GM23338 (cell line): Measurements from ENCODE around the gene FAM111A.

Source experiments
- ETS1 ChIP-seq: IDR thresholded peaks from 2 replicates; pipeline ENCODE4 v1.6.1; 2016; ENCODE audit warnings: antibody characterized with exemption
- EZH2 ChIP-seq: fragments of 200-600 bp; sonication (generic); IDR thresholded peaks from one replicate; pipeline ENCODE4 v1.8.0; 2017; ENCODE audit warnings: antibody characterized with exemption, mild to moderate bottlenecking, low read depth; ENCODE audit not compliant: unreplicated experiment
- POLR2AphosphoS5 ChIP-seq: IDR thresholded peaks from 2 replicates; pipeline ENCODE4 v1.6.1; 2016; ENCODE audit warnings: antibody characterized with exemption, low read depth
- REST ChIP-seq: IDR thresholded peaks from one replicate; pipeline ENCODE4 v1.6.1; 2018; ENCODE audit warnings: antibody characterized with exemption; ENCODE audit not compliant: unreplicated experiment
- ZNF114 ChIP-seq: fragments of 250-450 bp; sonication (Bioruptor Pico); IDR thresholded peaks from 2 replicates; pipeline ENCODE4 v1.5.0; 2020; ENCODE audit warnings: mild to moderate bottlenecking, moderate library complexity
- TF ChIP-seq, protein P1 (sequence below), 2 experiments: fragments of 200-600 bp in 1 of 2; sonication (generic) in 1 of 2; conservative IDR thresholded peaks; 2 replicates each; pipeline versions ENCODE4 v1.5.1 to v1.6.1; 2016 to 2017; ENCODE audit warnings: antibody characterized with exemption in 2 of 2, low read depth in 2 of 2, mild to moderate bottlenecking in 2 of 2, moderate library complexity in 1 of 2

- TF ChIP-seq, protein P1, sequence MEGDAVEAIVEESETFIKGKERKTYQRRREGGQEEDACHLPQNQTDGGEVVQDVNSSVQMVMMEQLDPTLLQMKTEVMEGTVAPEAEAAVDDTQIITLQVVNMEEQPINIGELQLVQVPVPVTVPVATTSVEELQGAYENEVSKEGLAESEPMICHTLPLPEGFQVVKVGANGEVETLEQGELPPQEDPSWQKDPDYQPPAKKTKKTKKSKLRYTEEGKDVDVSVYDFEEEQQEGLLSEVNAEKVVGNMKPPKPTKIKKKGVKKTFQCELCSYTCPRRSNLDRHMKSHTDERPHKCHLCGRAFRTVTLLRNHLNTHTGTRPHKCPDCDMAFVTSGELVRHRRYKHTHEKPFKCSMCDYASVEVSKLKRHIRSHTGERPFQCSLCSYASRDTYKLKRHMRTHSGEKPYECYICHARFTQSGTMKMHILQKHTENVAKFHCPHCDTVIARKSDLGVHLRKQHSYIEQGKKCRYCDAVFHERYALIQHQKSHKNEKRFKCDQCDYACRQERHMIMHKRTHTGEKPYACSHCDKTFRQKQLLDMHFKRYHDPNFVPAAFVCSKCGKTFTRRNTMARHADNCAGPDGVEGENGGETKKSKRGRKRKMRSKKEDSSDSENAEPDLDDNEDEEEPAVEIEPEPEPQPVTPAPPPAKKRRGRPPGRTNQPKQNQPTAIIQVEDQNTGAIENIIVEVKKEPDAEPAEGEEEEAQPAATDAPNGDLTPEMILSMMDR (conservative IDR thresholded peaks at IDR 0.05; ENCODE audit: low read depth in 2 of 2): no peak
- TF ChIP-seq EZH2 (no peak), ETS1 (no peak), REST (no peak), POLR2AphosphoS5 (no peak), ZNF114 (CRISPR knock-in tag) (no peak)
Measured at GRCh38 chr11:59188954-59189353, 46.3 kb downstream of the FAM111A start.
